OCI-LY1 (cell line): ENCODE data around the gene SUSD1.

Source experiments
- H2AFZ ChIP-seq: fragments of 200-600 bp; sonication (generic), shearing (Covaris generic); 2 replicates; pipeline ENCODE4 v1.6.0; 2014; ENCODE audit warnings: antibody characterized with exemption, mild to moderate bottlenecking, low read length
- H3F3A ChIP-seq: fragments of 200-600 bp; sonication (generic), shearing (Covaris generic); 2 replicates; pipeline ENCODE4 v1.6.0; 2014; ENCODE audit warnings: mild to moderate bottlenecking, antibody characterized with exemption, low read length, moderate library complexity; ENCODE audit not compliant: insufficient read depth
- H3K27ac ChIP-seq: fragments of 200-600 bp; sonication (generic); 2 replicates; pipeline ENCODE4 v1.5.1; 2014; ENCODE audit warnings: low read length, mixed run types, mild to moderate bottlenecking, low read depth; ENCODE audit not compliant: poor library complexity, severe bottlenecking
- H3K27me3 ChIP-seq: fragments of 200-600 bp; sonication (generic); 2 replicates; pipeline ENCODE4 v1.6.0; 2014; ENCODE audit warnings: antibody characterized with exemption, mild to moderate bottlenecking, low read length, moderate library complexity; ENCODE audit not compliant: insufficient read depth
- H3K36me3 ChIP-seq: fragments of 200-600 bp; sonication (generic); 2 replicates; pipeline ENCODE4 v1.6.1; 2014; ENCODE audit warnings: mild to moderate bottlenecking, antibody characterized with exemption, low read length, moderate library complexity, mixed read lengths; ENCODE audit not compliant: insufficient read depth
- H3K4me1 ChIP-seq: fragments of 200-600 bp; sonication (generic); 2 replicates; pipeline ENCODE4 v1.5.1; 2014; ENCODE audit warnings: mild to moderate bottlenecking, low read length, moderate library complexity; ENCODE audit not compliant: insufficient read depth, severe bottlenecking
- H3K4me2 ChIP-seq: fragments of 200-600 bp; sonication (generic), shearing (Covaris generic); 2 replicates; pipeline ENCODE4 v1.6.1; 2014; ENCODE audit warnings: low read length
- H3K4me3 ChIP-seq: fragments of 200-600 bp; sonication (generic); 2 replicates; pipeline ENCODE4 v1.5.1; 2014; ENCODE audit warnings: low read length, low read depth, mild to moderate bottlenecking, mixed read lengths; ENCODE audit not compliant: poor library complexity, severe bottlenecking
- H3K79me2 ChIP-seq: fragments of 200-600 bp; shearing (Covaris generic); 2 replicates; pipeline ENCODE4 v1.6.1; 2016; ENCODE audit warnings: mixed run types, low read length, mixed read lengths; ENCODE audit not compliant: insufficient read depth
- H3K9ac ChIP-seq: fragments of 200-600 bp; sonication (generic), shearing (Covaris generic); 2 replicates; pipeline ENCODE4 v1.6.1; 2014; ENCODE audit warnings: mild to moderate bottlenecking, low read length, mixed read lengths
- H3K9me2 ChIP-seq: fragments of 200-600 bp; sonication (generic), shearing (Covaris generic); 2 replicates; pipeline ENCODE4 v1.6.1; 2014; ENCODE audit warnings: low read depth, mild to moderate bottlenecking, low read length, mixed read lengths
- H3K9me3 ChIP-seq: fragments of 200-600 bp; shearing (Covaris generic); 2 replicates; pipeline ENCODE4 v1.6.1; 2014; ENCODE audit warnings: low read length, mixed read lengths
- H4K20me1 ChIP-seq: fragments of 200-600 bp; sonication (generic), shearing (Covaris generic); 2 replicates; pipeline ENCODE4 v1.6.0; 2016; ENCODE audit warnings: mild to moderate bottlenecking, low read length; ENCODE audit not compliant: insufficient read depth
- EZH2 ChIP-seq: fragments of 200-600 bp; sonication (generic), shearing (Covaris generic); IDR thresholded peaks from 2 replicates; pipeline ENCODE4 v1.8.0; 2017; ENCODE audit warnings: borderline replicate concordance, mixed run types, mild to moderate bottlenecking, antibody characterized with exemption, low read length, moderate library complexity, mixed read lengths
- TF ChIP-seq, protein P1 (sequence below): fragments of 200-600 bp; sonication (generic), shearing (Covaris generic); IDR thresholded peaks from 2 replicates; pipeline ENCODE4 v1.5.1; 2017; ENCODE audit warnings: mild to moderate bottlenecking, antibody characterized with exemption, low read length, moderate library complexity, mixed read lengths

SUSD1 gene

DNA sequence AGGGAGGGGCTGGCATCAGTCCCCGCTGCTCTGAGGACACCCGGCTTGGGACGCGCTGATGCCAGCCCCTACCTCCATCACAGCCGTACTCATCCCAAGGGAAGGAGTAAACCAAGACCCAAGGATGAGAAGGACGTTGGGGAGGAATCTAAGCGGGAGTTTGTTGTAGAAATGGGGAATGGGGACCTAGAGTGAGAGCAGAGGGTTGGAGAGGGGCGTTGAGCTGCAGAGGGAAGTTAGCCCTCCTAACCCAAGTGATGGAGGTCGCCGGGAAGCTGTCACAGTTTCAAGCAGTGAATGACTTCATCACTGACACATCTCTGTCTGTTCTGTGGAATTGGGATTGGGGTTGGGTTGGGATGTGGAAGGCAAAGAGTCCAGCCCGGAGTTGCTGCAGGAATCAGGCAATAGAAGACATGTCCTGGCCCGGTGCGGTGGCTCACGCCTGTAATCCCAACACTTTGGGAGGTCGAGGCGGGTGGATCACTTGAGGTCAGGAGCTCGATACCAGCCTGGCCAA lies 759 bp upstream of the SUSD1 start:
- Histone ChIP-seq H3K9me3 (no peaks in the 10 kb centered on the region), H3K27me3 (no peaks in the 10 kb centered on the region), H3F3A (no peaks in the 10 kb centered on the region), H3K36me3 (no peaks in the 10 kb centered on the region), H3K9ac (peak overlapping the region; percentile 74; the same call in 1 of the 2 replicates), H3K27ac (no peak overlapping the region), H2AFZ (no peak overlapping the region), H3K4me3 (peak overlapping the region; percentile 68), H3K4me1 (peaks cover 24% of the 10 kb centered on the region), H4K20me1 (no peaks in the 10 kb centered on the region), H3K4me2 (peak overlapping the region; percentile 85), H3K9me2 (no peaks in the 10 kb centered on the region), H3K79me2 (no peaks in the 10 kb centered on the region)
- no peak for TF ChIP-seq EZH2
- TF ChIP-seq, protein P1, sequence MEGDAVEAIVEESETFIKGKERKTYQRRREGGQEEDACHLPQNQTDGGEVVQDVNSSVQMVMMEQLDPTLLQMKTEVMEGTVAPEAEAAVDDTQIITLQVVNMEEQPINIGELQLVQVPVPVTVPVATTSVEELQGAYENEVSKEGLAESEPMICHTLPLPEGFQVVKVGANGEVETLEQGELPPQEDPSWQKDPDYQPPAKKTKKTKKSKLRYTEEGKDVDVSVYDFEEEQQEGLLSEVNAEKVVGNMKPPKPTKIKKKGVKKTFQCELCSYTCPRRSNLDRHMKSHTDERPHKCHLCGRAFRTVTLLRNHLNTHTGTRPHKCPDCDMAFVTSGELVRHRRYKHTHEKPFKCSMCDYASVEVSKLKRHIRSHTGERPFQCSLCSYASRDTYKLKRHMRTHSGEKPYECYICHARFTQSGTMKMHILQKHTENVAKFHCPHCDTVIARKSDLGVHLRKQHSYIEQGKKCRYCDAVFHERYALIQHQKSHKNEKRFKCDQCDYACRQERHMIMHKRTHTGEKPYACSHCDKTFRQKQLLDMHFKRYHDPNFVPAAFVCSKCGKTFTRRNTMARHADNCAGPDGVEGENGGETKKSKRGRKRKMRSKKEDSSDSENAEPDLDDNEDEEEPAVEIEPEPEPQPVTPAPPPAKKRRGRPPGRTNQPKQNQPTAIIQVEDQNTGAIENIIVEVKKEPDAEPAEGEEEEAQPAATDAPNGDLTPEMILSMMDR, result no peak

GRCh38 chr9:112174222-112174964 lies 704 bp downstream of the SUSD1 start:
- 0 out of 2 replicates have a peak overlapping the region, but pooled peaks have one; percentile 7 for H2AFZ ChIP-seq
- H3K9me2 ChIP-seq, result no peaks in the 10 kb centered on the region
- no peaks in the 10 kb centered on the region for H3K9me3 ChIP-seq
- no peaks in the 10 kb centered on the region for H3F3A ChIP-seq
- H3K4me1 ChIP-seq, result peaks cover 18% of the 10 kb centered on the region
- H3K27me3 ChIP-seq, result no peaks in the 10 kb centered on the region
- no peaks in the 10 kb centered on the region for H3K36me3 ChIP-seq
- H4K20me1 ChIP-seq, result no peaks in the 10 kb centered on the region
- peak overlapping the region; percentile 23 for H3K27ac ChIP-seq
- H3K4me3 ChIP-seq, result peak overlapping the region; percentile 68
- H3K9ac ChIP-seq, result peak overlapping the region; percentile 66
- TF ChIP-seq, protein P1, result no peak
- no peak for TF ChIP-seq EZH2
- no peaks in the 10 kb centered on the region for H3K79me2 ChIP-seq
- peak overlapping the region; percentile 85 for H3K4me2 ChIP-seq

GRCh38 chr9:112173489-112174221 lies 1.4 kb downstream of the SUSD1 start:
- Histone ChIP-seq H3K4me3 (peak overlapping the region; percentile 68), H3K4me1 (peaks cover 19% of the 10 kb centered on the region), H3K9ac (peak overlapping the region; percentile 66; the same call in 1 of the 2 replicates), H3K9me3 (no peaks in the 10 kb centered on the region), H3K4me2 (peak overlapping the region; percentile 85), H4K20me1 (no peaks in the 10 kb centered on the region), H3K36me3 (no peaks in the 10 kb centered on the region), H3K27me3 (no peaks in the 10 kb centered on the region), H3K9me2 (no peaks in the 10 kb centered on the region), H3F3A (no peaks in the 10 kb centered on the region), H3K79me2 (no peaks in the 10 kb centered on the region), H3K27ac (peak overlapping the region; percentile 23), H2AFZ (no peak overlapping the region)
- TF ChIP-seq EZH2, result no peak
- TF ChIP-seq, protein P1, result no peak
